Liver (tissue), 9 donors: ENCODE data around the gene SEMA5A. TPM values are rescaled to one million over a fixed set of nuclear protein-coding genes. Genes with fewer than 3 reads are reported as not detected.

Experiments used
- DNase-seq: peaks from one replicate; pipeline ENCODE4 v3.0.0-alpha.2; 2017; ENCODE audit warnings: low spot score
- H3K27ac ChIP-seq, 2 donors: one replicate each; pipeline ENCODE4 v1.7.0; 2013; ENCODE audit warnings: inconsistent platforms in 2 of 2, low read length in 2 of 2, control low read depth in 1 of 2, low read depth in 1 of 2, mild to moderate bottlenecking in 1 of 2
- H3K27me3 ChIP-seq, 4 donors: one replicate each; pipeline versions ENCODE4 v1.6.1 to v1.7.0; 2013; ENCODE audit warnings: low read length in 3 of 4, inconsistent platforms in 1 of 4, mild to moderate bottlenecking in 1 of 4, moderate library complexity in 1 of 4; ENCODE audit not compliant: control insufficient read depth in 4 of 4, insufficient read depth in 4 of 4
- H3K36me3 ChIP-seq, 4 donors: one replicate each; pipeline versions ENCODE4 v1.6.1 to v1.7.0; 2013; ENCODE audit warnings: low read length in 3 of 4, mild to moderate bottlenecking in 3 of 4, low read depth in 1 of 4, moderate library complexity in 1 of 4; ENCODE audit not compliant: control insufficient read depth in 4 of 4, insufficient read depth in 3 of 4
- H3K4me1 ChIP-seq, 4 donors: one replicate each; pipeline versions ENCODE4 v1.6.1 to v1.7.0; 2013; ENCODE audit warnings: low read length in 3 of 4, mild to moderate bottlenecking in 3 of 4, moderate library complexity in 1 of 4; ENCODE audit not compliant: control insufficient read depth in 4 of 4, insufficient read depth in 4 of 4
- H3K4me3 ChIP-seq, 3 donors: one replicate each; pipeline versions ENCODE4 v1.6.1 to v1.7.0; 2013; ENCODE audit warnings: low read length in 3 of 3, control low read depth in 1 of 3, low read depth in 1 of 3, mild to moderate bottlenecking in 1 of 3
- H3K9ac ChIP-seq, 2 donors: one replicate each; pipeline ENCODE4 v1.7.0; 2013; ENCODE audit warnings: low read length in 2 of 2, mild to moderate bottlenecking in 2 of 2, moderate library complexity in 2 of 2, control low read depth in 1 of 2, low read depth in 1 of 2
- H3K9me3 ChIP-seq, 4 donors: one replicate each; pipeline versions ENCODE4 v1.6.1 to v1.7.0; 2013; ENCODE audit warnings: low read length in 3 of 4; ENCODE audit not compliant: control insufficient read depth in 4 of 4
- ATF3 ChIP-seq: IDR thresholded peaks from 2 replicates; pipeline ENCODE4 v1.6.1; 2016; ENCODE audit warnings: antibody characterized with exemption
- CTCF ChIP-seq: fragments of 150-350 bp; IDR thresholded peaks from 2 replicates; pipeline ENCODE4 v1.5.1; 2017; ENCODE audit warnings: improper control_type of control experiment, low read depth, low read length; ENCODE audit not compliant: missing input control
- EGR1 ChIP-seq, 2 donors: IDR thresholded peaks; 2 replicates each; pipeline ENCODE4 v1.6.1; 2016 to 2018; ENCODE audit warnings: antibody characterized with exemption in 2 of 2, low read depth in 2 of 2
- FOXA1 ChIP-seq: IDR thresholded peaks from 2 replicates; pipeline ENCODE4 v1.6.1; 2016; ENCODE audit warnings: antibody characterized with exemption
- GABPA ChIP-seq, 2 donors: IDR thresholded peaks in 1 of 2; conservative IDR thresholded peaks in 1 of 2; 2 replicates each; pipeline ENCODE4 v1.6.1; 2016; ENCODE audit warnings: antibody characterized with exemption in 2 of 2, mild to moderate bottlenecking in 1 of 2, moderate library complexity in 1 of 2
- HNF4A ChIP-seq, 2 donors: conservative IDR thresholded peaks; 2 replicates each; pipeline ENCODE4 v1.6.1; 2016; ENCODE audit warnings: antibody characterized with exemption in 2 of 2, mild to moderate bottlenecking in 2 of 2
- HNF4G ChIP-seq: IDR thresholded peaks from 2 replicates; pipeline ENCODE4 v1.6.1; 2016; ENCODE audit warnings: antibody characterized with exemption
- JUND ChIP-seq, 2 donors: IDR thresholded peaks; 2 replicates each; pipeline ENCODE4 v1.6.1; 2016; ENCODE audit warnings: antibody characterized with exemption in 2 of 2
- MAX ChIP-seq: IDR thresholded peaks from 2 replicates; pipeline ENCODE4 v1.6.1; 2016; ENCODE audit warnings: antibody characterized with exemption
- NR2F2 ChIP-seq: IDR thresholded peaks from 2 replicates; pipeline ENCODE4 v1.6.1; 2016; ENCODE audit warnings: antibody characterized with exemption
- RAD21 ChIP-seq, 2 donors: IDR thresholded peaks; 2 replicates each; pipeline ENCODE4 v1.6.1; 2016; ENCODE audit warnings: antibody characterized with exemption in 2 of 2, mild to moderate bottlenecking in 2 of 2
- RXRA ChIP-seq, 2 donors: IDR thresholded peaks; 2 replicates each; pipeline ENCODE4 v1.6.1; 2017 to 2018; ENCODE audit warnings: antibody characterized with exemption in 2 of 2, mild to moderate bottlenecking in 1 of 2
- SP1 ChIP-seq: IDR thresholded peaks from 2 replicates; pipeline ENCODE4 v1.6.1; 2018; ENCODE audit warnings: antibody characterized with exemption, mild to moderate bottlenecking
- YY1 ChIP-seq: IDR thresholded peaks from 2 replicates; pipeline ENCODE4 v1.6.1; 2016; ENCODE audit warnings: antibody characterized with exemption, mild to moderate bottlenecking
- ZBTB33 ChIP-seq: IDR thresholded peaks from 2 replicates; pipeline ENCODE4 v1.6.1; 2016; ENCODE audit warnings: antibody characterized with exemption
- WGBS: extraction: QIAGEN DNeasy Blood & Tissue Kit; methylation state at CpG from one replicate; pipeline ENCODE4 v1.1.7; 2013; 5-methylcytosine and 5-hydroxymethylcytosine counted together
- polyA plus RNA-seq, 2 donors: library from polyadenylated mRNA; stranded (reverse) in 1 of 2; unstranded in 1 of 2; fragments of 200-250 nt in 1 of 2; fragments of >200 nt in 1 of 2; fragmentation: Nextera tagmentation in 1 of 2; extraction: Ambion mirVana in 1 of 2; gene quantifications; one replicate each; pipeline versions ENCODE4 v1.2.1 to v1.2.3, GENCODE V29; 2013 to 2015
- total RNA-seq, 2 donors: library from RNA; depleted of rRNA; stranded (reverse); fragments of >200 nt; gene quantifications; one replicate each; pipeline ENCODE4 v1.2.3, GENCODE V29; 2014
- donor health status: healthy.
- donor health status: healthy.
- donor health status: healthy.
- donor health status: healthy.
- donor health status: healthy.

The SEMA5A gene
- total and polyA plus RNA-seq, 4 donors = 1.1 to 5.8 (median 3.2) TPM

GRCh38 chr5:9244417-9244816 is 301.5 kb downstream of the SEMA5A start:
- Histone ChIP-seq H3K36me3 (no peaks in the 10 kb centered on the region), H3K27me3 (no peaks in the 10 kb centered on the region), H3K4me3 (no peak overlapping the region), H3K9me3 (no peaks in the 10 kb centered on the region), H3K27ac (no peak overlapping the region), H3K4me1 (no peaks in the 10 kb centered on the region), H3K9ac (no peak overlapping the region)
- DNase-seq = no peak
- TF ChIP-seq EGR1 (IDR thresholded peaks at IDR 0.05; ENCODE audit: low read depth in 2 of 2) (no peak), GABPA (IDR thresholded peaks at IDR 0.05 in 1 of 2, conservative IDR thresholded peaks at IDR 0.05 in 1 of 2) (no peak), HNF4G (no peak), HNF4A (conservative IDR thresholded peaks at IDR 0.05) (no peak), JUND (IDR thresholded peaks at IDR 0.05) (no peak), CTCF (no peak), RAD21 (IDR thresholded peaks at IDR 0.05) (no peak), MAX (no peak), ZBTB33 (no peak), FOXA1 (no peak), NR2F2 (no peak), YY1 (no peak), RXRA (IDR thresholded peaks at IDR 0.05) (no peak), ATF3 (no peak), SP1 (no peak)
- WGBS = 91% methylated on average over 4 of the region's 4 CpGs

GRCh38 chr5:9241479-9242305 is 304.2 kb downstream of the SEMA5A start:
- no peaks in the 10 kb centered on the region for H3K4me1 ChIP-seq
- no peak for DNase-seq
- no peak overlapping the region for H3K9ac ChIP-seq
- H3K9me3 ChIP-seq = no peaks in the 10 kb centered on the region
- WGBS = 82% methylated on average over 9 of the region's 9 CpGs
- no peaks in the 10 kb centered on the region for H3K36me3 ChIP-seq
- no peak for TF ChIP-seq RXRA (IDR thresholded peaks at IDR 0.05)
- no peak for TF ChIP-seq JUND (IDR thresholded peaks at IDR 0.05)
- TF ChIP-seq CTCF = no peak
- TF ChIP-seq EGR1 (IDR thresholded peaks at IDR 0.05; ENCODE audit: low read depth in 2 of 2) = no peak
- TF ChIP-seq HNF4G = no peak
- no peak for TF ChIP-seq RAD21 (IDR thresholded peaks at IDR 0.05)
- H3K27me3 ChIP-seq = no peaks in the 10 kb centered on the region
- no peak overlapping the region for H3K27ac ChIP-seq
- H3K4me3 ChIP-seq = no peak overlapping the region
